ENCODE measurements around the gene MYO9A.
A peak's percentile ranks its signal among the peaks of the same experiment; 100 is the strongest.

The MYO9A gene

DNA sequence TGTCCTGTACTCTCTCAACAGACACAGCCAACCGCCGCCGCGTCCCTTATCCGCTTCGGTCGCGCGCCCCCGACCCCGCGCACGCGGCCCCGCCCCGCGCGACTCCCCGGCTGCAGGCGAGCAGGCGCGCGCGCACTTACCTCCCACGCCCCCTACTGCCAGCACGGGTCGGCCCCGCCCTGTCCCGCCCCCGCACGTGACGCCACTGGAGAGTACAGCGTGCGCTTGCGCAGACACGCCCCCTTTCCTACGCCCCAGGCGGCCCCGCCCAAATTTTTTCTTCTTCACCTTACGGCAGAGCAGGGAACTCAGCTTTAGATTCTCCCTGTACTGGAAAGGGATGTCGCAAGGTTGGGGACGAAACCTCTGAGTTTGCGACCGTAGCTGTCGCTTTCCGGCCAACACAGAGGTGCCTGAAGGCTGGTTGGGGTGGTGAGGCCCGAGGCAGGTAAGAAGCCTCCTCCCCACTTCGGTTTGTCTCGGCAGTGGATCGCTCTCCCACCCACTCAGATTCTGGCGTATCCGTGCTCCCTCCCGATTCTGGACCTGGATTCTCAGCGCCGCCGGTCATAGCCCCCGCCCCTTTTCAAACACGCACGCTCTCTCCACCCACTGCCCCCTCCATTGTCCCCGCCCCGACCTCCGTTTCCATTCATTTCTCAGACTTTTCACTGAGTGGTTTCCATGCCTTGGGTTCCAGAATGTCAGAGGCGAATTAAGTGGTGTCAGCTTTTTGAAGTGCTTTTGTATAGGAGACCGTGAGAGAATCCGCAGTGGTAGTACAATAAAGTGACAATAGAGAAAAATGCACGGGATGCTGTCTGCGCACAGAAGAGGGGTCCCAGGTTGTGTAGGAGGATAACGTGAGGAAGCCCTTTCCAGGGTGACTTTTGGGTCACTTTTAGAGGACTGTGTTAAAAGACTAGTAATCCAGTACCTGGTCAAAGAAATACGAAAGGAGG is at the start of gene MYO9A, which contains the start of gene SENP8:
Gene MYO9A (minus strand): TSS at position 134 of the 962 bp plus-strand sequence. CDS start 71,587 bp downstream, outside the sequence.
Gene SENP8 (plus strand): TSS at position 387 of the 962 bp plus-strand sequence. CDS start 21,221 bp downstream, outside the sequence.
- DNase-seq: peak; percentile 76 to 99 (median 95)

DNA sequence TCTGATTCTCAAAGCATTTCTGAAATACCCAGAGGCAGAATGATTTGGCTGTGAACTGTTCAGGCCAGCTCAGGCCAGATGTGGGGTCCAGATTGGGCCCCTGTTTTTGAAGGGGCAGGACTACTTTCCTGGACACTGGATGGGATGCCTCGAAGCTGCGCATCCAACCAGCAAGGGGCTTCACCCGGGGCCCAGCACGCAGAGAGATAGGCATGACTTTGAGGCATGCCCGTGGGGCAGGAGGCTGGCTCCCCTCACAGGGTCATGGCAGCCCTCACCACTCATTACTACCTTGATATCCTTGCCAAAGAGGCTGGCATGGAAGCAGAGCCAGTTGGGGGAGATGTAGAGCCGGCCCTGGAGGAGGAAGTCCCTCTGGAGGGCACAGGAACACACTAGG is 49.5 kb upstream of the MYO9A start:
- no peak for DNase-seq

DNA sequence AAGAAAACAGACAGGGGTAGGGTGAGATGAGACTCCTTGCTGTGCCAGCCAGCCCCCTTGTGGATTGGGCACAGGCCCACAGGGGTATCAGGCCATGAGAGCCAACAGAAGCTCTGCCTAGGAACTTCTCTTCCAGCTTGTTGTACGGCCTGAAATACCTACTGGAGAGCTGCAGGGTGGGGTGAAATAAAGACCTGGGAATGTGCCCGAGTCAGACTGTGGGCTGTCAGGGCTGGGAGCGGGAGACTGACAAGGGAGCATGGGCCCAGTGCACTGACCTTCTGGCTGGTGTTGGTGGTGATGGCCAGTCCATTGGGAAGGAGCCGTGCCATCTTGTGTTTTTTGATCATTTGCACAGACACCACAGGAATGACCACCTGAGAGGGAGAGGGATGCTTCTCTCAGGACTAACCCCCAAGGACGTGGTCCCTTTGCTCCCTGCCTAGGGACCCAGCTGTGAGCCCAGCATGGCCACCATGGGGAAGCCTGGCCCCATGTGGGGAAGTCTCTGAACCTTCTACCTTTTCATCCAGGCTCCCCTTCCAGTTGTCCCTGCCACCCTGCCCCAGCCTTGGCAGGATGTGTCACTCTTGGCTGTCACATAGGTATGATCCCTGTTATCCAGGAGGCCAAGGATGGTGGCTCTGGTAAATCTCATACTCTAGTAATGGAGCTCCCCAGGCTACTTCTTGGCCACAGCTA is 48.9 kb upstream of the MYO9A start:
- no peak for DNase-seq

DNA sequence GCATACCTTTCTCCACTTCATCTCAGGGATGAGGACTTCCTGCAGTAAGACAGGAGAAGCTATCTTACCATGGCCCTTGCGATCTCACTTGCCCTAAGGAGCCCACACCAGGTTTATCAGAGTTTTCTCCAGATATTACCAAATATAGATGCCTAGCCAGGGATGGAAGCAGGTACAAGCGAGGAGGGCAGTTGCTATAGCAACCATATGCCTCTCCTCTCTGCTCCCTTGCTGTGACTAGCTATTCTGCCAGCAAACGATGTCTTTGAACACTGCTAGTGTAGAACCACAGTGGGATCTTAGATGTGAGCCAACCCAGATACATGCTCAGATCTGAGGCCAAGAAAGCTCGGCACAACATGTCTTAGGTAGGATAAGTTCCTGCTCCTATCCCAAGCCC is 45.8 kb upstream of the MYO9A start:
- peak in 1 of 14 donors; percentile 40 for DNase-seq

DNA sequence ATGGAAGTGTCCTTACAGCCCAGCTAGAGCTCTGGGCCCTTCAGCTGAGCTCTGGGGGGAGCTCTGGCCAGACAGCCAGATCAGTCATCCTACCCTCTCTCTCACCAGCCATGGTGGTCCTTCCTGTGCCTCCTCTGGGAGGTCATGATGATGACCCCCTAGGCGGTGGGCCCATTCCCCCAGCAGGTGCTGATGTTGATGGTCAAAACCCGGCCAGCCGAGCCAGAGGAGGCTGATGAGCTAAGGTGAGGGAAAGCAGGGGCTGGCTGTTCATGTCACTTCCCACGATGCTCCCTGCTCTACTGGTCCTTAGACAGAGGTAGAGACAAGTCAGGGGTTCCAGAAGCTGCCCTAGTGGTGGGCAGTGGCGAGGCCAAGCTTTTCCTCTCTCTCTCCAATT is 44.6 kb upstream of the MYO9A start:
- no peak for DNase-seq

DNA sequence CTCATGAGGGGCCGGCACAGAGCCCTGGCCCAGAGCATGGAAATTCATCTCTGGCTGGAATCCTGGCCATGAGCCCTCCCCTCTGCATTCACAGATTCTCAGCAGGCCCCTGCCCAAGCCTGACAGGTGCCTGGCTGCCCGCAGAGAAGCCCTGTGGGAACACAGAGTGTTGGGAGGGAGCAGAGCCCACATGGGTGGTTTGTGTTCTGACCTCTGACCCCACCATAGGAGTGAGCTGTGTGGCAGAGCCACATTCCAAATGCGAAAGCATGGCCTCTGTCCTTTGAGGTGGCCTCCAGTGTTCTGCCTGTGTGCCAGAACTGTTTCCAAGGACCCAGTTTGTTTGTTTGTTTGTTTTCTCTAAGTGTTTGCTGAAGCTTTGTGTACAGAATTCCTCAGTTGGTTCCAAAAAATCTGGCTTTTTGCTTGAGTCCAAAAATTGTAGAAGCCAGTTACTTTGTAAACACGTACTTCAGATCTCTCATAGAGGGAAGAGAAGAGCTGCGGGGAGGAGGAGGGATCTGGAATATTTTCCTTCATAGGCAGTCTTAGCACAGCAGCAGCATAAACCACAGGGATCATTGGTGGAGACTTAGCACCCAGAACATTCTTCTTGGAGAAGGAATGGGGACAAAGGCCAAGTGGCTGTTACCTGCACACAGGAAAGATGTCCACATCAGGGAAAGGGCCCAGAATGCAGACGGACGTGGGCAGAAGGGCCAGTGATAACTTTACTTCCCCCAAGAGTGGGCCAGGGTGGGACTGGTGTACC is 43.6 kb upstream of the MYO9A start:
- peak in 3 of 14 donors; percentile 23 to 70 (median 61) for DNase-seq

- DNase-seq: no peak
Measured at GRCh38 chr15:72160696-72161245, 42.8 kb upstream of the MYO9A start.

GRCh38 chr15:72156928-72157327 is 39.0 kb upstream of the MYO9A start:
- no peak for DNase-seq

DNA sequence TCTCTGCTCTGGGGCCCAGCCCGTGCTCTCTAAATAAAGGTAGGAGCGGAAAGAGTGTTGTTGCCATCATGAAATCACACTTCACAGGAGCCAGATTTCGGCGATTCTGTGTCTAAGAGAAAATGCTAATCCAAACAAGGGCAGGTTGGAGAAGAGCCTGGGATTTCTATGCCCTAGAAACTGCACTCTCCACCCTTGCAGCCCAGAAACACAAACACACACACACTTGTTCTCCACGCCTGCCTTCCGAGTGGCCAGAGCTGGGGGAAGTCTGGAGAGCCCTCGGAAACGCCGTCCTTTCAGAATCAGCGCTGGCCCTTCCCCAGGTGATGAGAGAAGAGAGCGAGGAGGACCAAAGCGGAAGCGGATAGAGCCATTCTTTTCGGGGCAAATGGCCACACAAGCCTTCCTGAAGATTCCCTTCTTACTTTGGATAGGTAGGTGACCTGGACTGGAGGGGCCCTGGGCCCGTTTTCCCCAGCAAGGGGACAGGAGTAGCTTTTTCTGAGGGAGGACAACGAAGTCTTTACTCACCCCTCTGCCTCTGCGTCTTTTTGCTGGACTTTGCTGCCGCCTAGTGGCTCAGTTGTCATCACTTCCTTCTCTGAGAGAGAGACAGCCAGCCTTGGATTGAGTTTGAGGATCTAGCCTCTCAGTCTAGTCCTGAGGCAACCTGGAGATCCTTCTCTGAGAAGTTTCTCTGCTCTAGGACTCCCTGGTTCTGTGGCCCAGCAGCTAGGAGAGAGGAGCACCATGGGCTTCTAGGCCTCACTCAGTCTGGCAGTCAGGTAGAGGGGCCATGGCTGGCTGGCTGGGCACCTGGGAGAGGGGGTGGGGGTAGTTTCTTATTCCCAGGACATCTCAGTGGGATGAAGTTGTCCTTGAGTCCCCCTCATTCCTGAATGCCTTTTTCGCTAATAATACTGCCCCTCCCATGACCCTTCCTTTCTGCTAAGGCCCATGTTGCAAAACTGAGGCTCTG is 38.0 kb upstream of the MYO9A start:
- DNase-seq: peak; percentile 31 to 84 (median 75)

DNA sequence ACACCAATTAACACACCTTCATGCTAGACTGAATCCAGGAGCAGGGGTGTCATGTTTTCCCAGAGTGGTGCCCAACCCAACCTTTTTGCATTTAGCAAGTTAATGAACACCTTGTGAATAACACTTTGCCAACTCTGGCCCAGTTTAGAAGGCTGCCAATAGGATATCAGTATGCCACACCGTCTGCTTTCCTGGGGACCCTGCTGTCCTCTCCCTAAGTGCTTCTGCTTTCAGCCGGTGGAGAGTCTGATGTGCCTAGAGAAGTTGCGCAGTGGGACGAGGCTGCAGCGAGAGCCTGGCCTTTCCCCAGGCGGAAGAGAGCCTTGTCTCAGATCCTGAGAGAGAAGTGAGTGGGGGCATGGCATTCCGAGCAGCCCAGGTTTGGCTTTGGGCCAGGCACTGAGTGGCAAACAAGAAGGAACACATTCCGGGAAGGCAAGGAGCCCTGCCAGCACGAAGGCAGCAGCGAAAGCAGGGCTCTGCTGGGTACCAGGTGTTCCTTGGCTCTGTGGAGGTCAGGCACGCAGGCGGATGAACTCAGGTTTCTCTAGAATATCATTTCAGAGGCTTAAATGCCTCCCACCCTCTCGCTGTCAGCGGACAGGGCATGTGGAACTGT is 37.2 kb upstream of the MYO9A start:
- DNase-seq: peak in 10 of 14 donors; percentile 20 to 78 (median 53)

- no peak for DNase-seq
Measured at GRCh38 chr15:72154316-72154715, 36.4 kb upstream of the MYO9A start.

- DNase-seq: no peak
Measured at GRCh38 chr15:72153269-72154000, 35.5 kb upstream of the MYO9A start.

- no peak for DNase-seq
Measured at GRCh38 chr15:72147418-72147817, 29.5 kb upstream of the MYO9A start.

DNA sequence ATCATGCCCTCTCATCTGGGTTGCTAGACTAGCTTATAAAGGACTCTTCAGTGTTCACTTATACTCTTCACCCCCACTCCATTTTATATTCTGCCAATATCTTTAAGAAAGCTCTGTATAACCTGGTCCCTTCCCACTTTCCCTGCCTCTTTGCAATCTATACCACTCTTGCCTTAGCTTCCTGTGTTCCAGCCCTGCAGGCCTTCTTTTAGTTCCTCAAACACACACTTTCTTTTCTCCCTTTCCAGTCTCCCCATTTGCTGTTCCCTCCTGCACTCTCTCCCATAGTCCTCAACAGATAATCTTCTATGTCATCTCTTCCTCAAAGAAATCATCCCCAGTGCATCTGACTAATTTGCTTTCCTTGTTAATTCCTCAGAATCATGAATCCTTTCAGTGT is 29.0 kb upstream of the MYO9A start:
- DNase-seq: no peak

DNA sequence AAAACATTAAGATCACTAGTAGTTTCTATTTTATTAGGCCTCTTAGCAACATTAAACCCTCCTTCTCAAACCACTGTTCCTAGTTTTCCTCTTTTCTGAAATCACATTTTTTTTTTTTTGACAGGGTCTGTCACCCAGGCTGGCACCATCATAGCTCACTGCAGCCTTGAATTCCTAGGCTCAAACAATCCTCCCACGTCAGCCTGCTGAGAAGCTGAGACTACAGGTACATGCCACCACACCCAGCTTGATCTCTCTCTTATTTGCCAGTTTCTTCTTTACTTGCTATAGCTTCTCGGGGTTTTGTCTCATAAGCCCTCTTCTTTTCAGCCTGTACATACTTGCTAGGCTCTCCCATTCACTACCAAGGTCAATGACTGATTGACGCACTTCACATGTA is 28.3 kb upstream of the MYO9A start:
- DNase-seq: no peak

GRCh38 chr15:72141171-72142084 is 23.5 kb upstream of the MYO9A start:
- DNase-seq: no peak

- DNase-seq: no peak
Measured at GRCh38 chr15:72140088-72140487, 22.1 kb upstream of the MYO9A start.

DNA sequence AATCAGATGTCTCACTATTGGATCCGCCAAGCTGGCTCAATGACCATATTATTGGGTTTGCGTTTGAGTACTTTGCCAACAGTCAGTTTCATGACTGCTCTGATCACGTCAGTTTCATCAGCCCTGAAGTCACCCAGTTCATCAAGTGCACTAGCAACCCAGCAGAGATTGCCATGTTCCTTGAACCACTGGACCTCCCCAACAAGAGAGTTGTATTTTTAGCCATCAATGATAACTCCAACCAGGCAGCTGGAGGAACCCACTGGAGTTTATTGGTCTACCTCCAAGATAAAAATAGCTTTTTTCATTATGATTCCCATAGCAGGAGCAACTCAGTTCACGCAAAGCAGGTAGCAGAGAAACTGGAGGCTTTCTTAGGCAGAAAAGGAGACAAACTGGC is 21.7 kb upstream of the MYO9A start:
- no peak for DNase-seq

Measured in C1 segment of cervical spinal cord (tissue), 14 donors.